Measurements from ENCODE around the gene UBE2K. TPM values are rescaled to one million over a fixed set of nuclear protein-coding genes. Genes with fewer than 3 reads are reported as not detected.
A peak's percentile ranks its signal among the peaks of the same experiment; 100 is the strongest.

Gene UBE2K
- total RNA-seq, 1 experiment from 2014 or later = 151 TPM

- no peak overlapping the region for H2BK15ac ChIP-seq (ENCODE audit: low read depth, low read length)
- no peak overlapping the region for H2BK12ac ChIP-seq (ENCODE audit: insufficient read length, low read depth, low read length)
- H3T11ph ChIP-seq (ENCODE audit: low read length) = no peak overlapping the region
- no peak overlapping the region for H2AK5ac ChIP-seq (ENCODE audit: insufficient read length, low read length)
- no peaks in the 10 kb centered on the region for H3K9me3 ChIP-seq (ENCODE audit: control insufficient read depth, low read depth, low read length)
- Mint-ChIP-seq H3K4me3 (no peak overlapping the region), H3K27me3 (ENCODE audit: low read depth) (no peaks in the 10 kb centered on the region), H3K9me3 (no peaks in the 10 kb centered on the region), H3K4me1 (peaks cover 10 to 14% of the 10 kb centered on the region in 2 experiments; a peak in 3 of 4 replicates), H3K27ac (peak overlapping the region in 1 of 3 experiments; percentile 52; a peak in 3 of 7 replicates), H3K36me3 (ENCODE audit: insufficient read depth in 1 of 3, low read depth in 3 of 3) (peaks cover 14 to 41% (median 38%) of the 10 kb centered on the region in 3 experiments)
- no peaks in the 10 kb centered on the region for H3K4me1 ChIP-seq (ENCODE audit: insufficient read depth, low read length)
- no peak overlapping the region for H3K4ac ChIP-seq (ENCODE audit: low read depth, low read length)
- H3K79me2 ChIP-seq (ENCODE audit: insufficient read depth, low read length) = peaks cover 39% of the 10 kb centered on the region; the same call in 1 of the 2 replicates
- no peak overlapping the region for H4K5ac ChIP-seq (ENCODE audit: insufficient read length, low read depth, low read length)
- no peak overlapping the region for H2BK120ac ChIP-seq (ENCODE audit: low read depth, low read length, poor library complexity, severe bottlenecking)
- no peak overlapping the region for H3K4me2 ChIP-seq (ENCODE audit: insufficient read depth, insufficient read length, low read length)
- no peak overlapping the region for H3K9ac ChIP-seq (ENCODE audit: extremely low read depth, insufficient read length, low read length)
- TF ChIP-seq CTCF (conservative IDR thresholded peaks at IDR 0.05) = no peak
- no peak overlapping the region for H3K23ac ChIP-seq (ENCODE audit: insufficient read length, low read depth, low read length)
- H2BK5ac ChIP-seq (ENCODE audit: insufficient read length, low read length) = no peak overlapping the region
- H2BK20ac ChIP-seq (ENCODE audit: low read depth, low read length, poor library complexity, severe bottlenecking) = no peak overlapping the region
- H3K27ac ChIP-seq (ENCODE audit: insufficient read length, low read depth, low read length) = no peak overlapping the region
- no peak overlapping the region for H4K91ac ChIP-seq (ENCODE audit: insufficient read length, low read depth, low read length)
- H3K14ac ChIP-seq (ENCODE audit: insufficient read depth, low read length) = no peak overlapping the region
- H3K27me3 ChIP-seq (ENCODE audit: insufficient read depth, low read length) = no peaks in the 10 kb centered on the region
- H2AFZ ChIP-seq (ENCODE audit: low read length) = no peak overlapping the region
- H3K18ac ChIP-seq (ENCODE audit: insufficient read length, low read depth, low read length) = no peak overlapping the region
- DNase-seq = no peak
- no peak overlapping the region for H3K56ac ChIP-seq (ENCODE audit: insufficient read length, low read depth, low read length)
- WGBS (ENCODE audit: extremely low coverage, insufficient read length, low lambda C conversion rate) = no CpG with 5 or more reads among the region's 3 CpGs
- no peak overlapping the region for H4K8ac ChIP-seq (replicated peaks; ENCODE audit: insufficient read length, low read depth, low read length)
- no peaks in the 10 kb centered on the region for H3K23me2 ChIP-seq (ENCODE audit: insufficient read length, low read depth, low read length, poor library complexity, severe bottlenecking)
- no peaks in the 10 kb centered on the region for H4K20me1 ChIP-seq (ENCODE audit: control insufficient read depth, insufficient read depth, insufficient read length)
- peaks cover 8% of the 10 kb centered on the region for H3K79me1 ChIP-seq (ENCODE audit: insufficient read depth, low read depth, low read length, poor library complexity, severe bottlenecking)
Observed at GRCh38 chr4:39715788-39716187, 17.9 kb downstream of the UBE2K start.

Data from H9 (cell line).